Panc1 (cell line): ENCODE measurements around the gene ITGA3. TPM values are rescaled to one million over a fixed set of nuclear protein-coding genes. Genes with fewer than 3 reads are reported as not detected.

Experiments used
- ATAC-seq: fragments of 200-7000 bp; cut with Tn5 transposase; 2 replicates; pipeline ENCODE4 v1.9.1; 2020; ENCODE audit warnings: mild to moderate bottlenecking, moderate library complexity
- BruUV-seq: library from RNA; stranded (reverse); fragments of 400-500 nt; replicated peaks from 2 replicates; lab custom pipeline; 2021; lab: Mats Ljungman, UMichigan
- CTCF ChIA-PET: fragments of 300-600 bp; sonication (Branson Sonifier 250); formaldehyde crosslinking; loops from one replicate; lab custom pipeline; 2022; ENCODE audit warnings: antibody characterized with exemption; lab: Charles Lee
- POLR2A ChIA-PET: fragments of 300-600 bp; sonication (Branson Sonifier 250); formaldehyde crosslinking; loops from one replicate; lab custom pipeline; 2022; ENCODE audit warnings: antibody characterized with exemption; lab: Charles Lee
- DNase-seq: peaks from one replicate; pipeline ENCODE4 v3.0.0-alpha.2; 2010; ENCODE audit warnings: low read depth, low spot score
- H3K27ac ChIP-seq: 2 replicates; pipeline ENCODE4 v1.5.1; 2011; ENCODE audit warnings: mild to moderate bottlenecking, low read length, inconsistent platforms
- H3K27me3 ChIP-seq: fragments of 200-500 bp; sonication (Bioruptor generic); 2 replicates; pipeline ENCODE4 v1.6.0; 2014; ENCODE audit warnings: low read length, inconsistent platforms; ENCODE audit not compliant: control insufficient read depth, insufficient read depth
- H3K36me3 ChIP-seq: fragments of 200-500 bp; sonication (Bioruptor generic); 2 replicates; pipeline ENCODE4 v1.5.1; 2014; ENCODE audit warnings: inconsistent platforms, mild to moderate bottlenecking, low read length, moderate library complexity; ENCODE audit not compliant: control insufficient read depth, insufficient read depth
- H3K4me1 ChIP-seq: 2 replicates; pipeline ENCODE4 v1.5.1; 2011; ENCODE audit warnings: inconsistent platforms, mild to moderate bottlenecking, low read length, moderate library complexity; ENCODE audit not compliant: control insufficient read depth, insufficient read depth
- H3K4me3 ChIP-seq, 2 experiments: 2 replicates each; pipeline ENCODE4 v1.5.1; 2011 to 2012; ENCODE audit warnings: low read depth in 2 of 2, low read length in 2 of 2, mild to moderate bottlenecking in 2 of 2, inconsistent platforms in 1 of 2, moderate library complexity in 1 of 2
- H3K9me3 ChIP-seq: fragments of 200-500 bp; sonication (Bioruptor generic); 2 replicates; pipeline ENCODE4 v1.5.1; 2014; ENCODE audit warnings: low read depth, mild to moderate bottlenecking, inconsistent platforms, low read length, moderate library complexity; ENCODE audit not compliant: control insufficient read depth, insufficient read depth
- POLR2AphosphoS5 ChIP-seq: IDR thresholded peaks from 2 replicates; pipeline ENCODE4 v1.6.1; 2012; ENCODE audit warnings: mild to moderate bottlenecking, low read depth, low read length, moderate library complexity
- SIN3A ChIP-seq: IDR thresholded peaks from 2 replicates; pipeline ENCODE4 v1.6.1; 2012; ENCODE audit warnings: low read depth, mild to moderate bottlenecking, low read length, moderate library complexity, borderline replicate concordance; ENCODE audit not compliant: insufficient read depth
- TCF7L2 ChIP-seq: IDR thresholded peaks from 2 replicates; pipeline ENCODE4 v1.6.1; 2011; ENCODE audit warnings: mild to moderate bottlenecking, low read depth, low read length, inconsistent platforms
- in situ Hi-C: cut with HindIII; loops from 2 replicates; pipeline ENCODE4 v1.10.0; 2016; ENCODE audit warnings: low sequenced_read_pairs, low pct_unique_long_range_greater_than_20kb
- intact Hi-C: fragments of 100-400 bp; cut with micrococcal nuclease; formaldehyde crosslinking; loops from one replicate; pipeline ENCODE4 v1.10.0; 2022; ENCODE audit not compliant: unreplicated experiment
- total RNA-seq: library from RNA; stranded (reverse); gene quantifications from one replicate; pipeline ENCODE4 v1.2.1, GENCODE V29; 2021; ENCODE audit not compliant: unreplicated experiment
- TF ChIP-seq, protein P1 (sequence below), 2 experiments: IDR thresholded peaks; 2 replicates each; pipeline ENCODE4 v1.6.1; 2011 to 2012; ENCODE audit warnings: low read depth in 2 of 2, control low read depth in 1 of 2, low read length in 1 of 2, mild to moderate bottlenecking in 1 of 2, moderate library complexity in 1 of 2; ENCODE audit not compliant: insufficient read depth in 1 of 2
- TF ChIP-seq, protein P2 (sequence below): fragments of 450-650 bp; IDR thresholded peaks from 2 replicates; pipeline ENCODE4 v1.5.1; 2017; ENCODE audit warnings: mild to moderate bottlenecking

The ITGA3 gene
- total RNA-seq, 1 experiment from 2014 or later: 439 TPM

DNA sequence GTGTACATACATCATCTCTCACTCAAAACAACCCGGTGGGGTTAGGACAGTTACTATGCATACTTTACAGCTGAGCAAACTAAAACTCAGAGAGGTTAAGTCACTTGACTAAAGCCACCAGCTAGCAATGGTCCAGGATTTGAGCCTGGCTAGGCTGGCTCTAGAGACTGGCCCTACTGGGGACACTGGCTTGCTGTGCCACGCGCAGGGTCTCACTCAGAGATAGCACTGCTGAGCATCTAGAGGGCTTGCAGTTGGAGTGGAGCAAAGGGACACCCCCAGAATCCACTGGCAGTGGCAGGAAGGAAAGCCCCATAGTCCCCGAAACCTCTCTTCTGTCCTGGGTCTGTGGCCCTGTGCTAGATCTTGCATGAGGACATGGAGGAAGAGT is 62.9 kb downstream of the ITGA3 start:
- ATAC-seq: no peak
- Histone ChIP-seq H3K4me3 (no peak overlapping the region), H3K4me1 (peaks cover 3% of the 10 kb centered on the region; the same call in 1 of the 2 replicates), H3K27ac (no peak overlapping the region), H3K36me3 (no peaks in the 10 kb centered on the region), H3K27me3 (no peaks in the 10 kb centered on the region), H3K9me3 (no peaks in the 10 kb centered on the region)
- intact Hi-C loops: no loop called here
- no peak for TF ChIP-seq SIN3A
- no peak for TF ChIP-seq TCF7L2
- no peak for TF ChIP-seq POLR2AphosphoS5
- TF ChIP-seq, protein P1, sequence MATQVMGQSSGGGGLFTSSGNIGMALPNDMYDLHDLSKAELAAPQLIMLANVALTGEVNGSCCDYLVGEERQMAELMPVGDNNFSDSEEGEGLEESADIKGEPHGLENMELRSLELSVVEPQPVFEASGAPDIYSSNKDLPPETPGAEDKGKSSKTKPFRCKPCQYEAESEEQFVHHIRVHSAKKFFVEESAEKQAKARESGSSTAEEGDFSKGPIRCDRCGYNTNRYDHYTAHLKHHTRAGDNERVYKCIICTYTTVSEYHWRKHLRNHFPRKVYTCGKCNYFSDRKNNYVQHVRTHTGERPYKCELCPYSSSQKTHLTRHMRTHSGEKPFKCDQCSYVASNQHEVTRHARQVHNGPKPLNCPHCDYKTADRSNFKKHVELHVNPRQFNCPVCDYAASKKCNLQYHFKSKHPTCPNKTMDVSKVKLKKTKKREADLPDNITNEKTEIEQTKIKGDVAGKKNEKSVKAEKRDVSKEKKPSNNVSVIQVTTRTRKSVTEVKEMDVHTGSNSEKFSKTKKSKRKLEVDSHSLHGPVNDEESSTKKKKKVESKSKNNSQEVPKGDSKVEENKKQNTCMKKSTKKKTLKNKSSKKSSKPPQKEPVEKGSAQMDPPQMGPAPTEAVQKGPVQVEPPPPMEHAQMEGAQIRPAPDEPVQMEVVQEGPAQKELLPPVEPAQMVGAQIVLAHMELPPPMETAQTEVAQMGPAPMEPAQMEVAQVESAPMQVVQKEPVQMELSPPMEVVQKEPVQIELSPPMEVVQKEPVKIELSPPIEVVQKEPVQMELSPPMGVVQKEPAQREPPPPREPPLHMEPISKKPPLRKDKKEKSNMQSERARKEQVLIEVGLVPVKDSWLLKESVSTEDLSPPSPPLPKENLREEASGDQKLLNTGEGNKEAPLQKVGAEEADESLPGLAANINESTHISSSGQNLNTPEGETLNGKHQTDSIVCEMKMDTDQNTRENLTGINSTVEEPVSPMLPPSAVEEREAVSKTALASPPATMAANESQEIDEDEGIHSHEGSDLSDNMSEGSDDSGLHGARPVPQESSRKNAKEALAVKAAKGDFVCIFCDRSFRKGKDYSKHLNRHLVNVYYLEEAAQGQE (IDR thresholded peaks at IDR 0.05; ENCODE audit: insufficient read depth in 1 of 2, low read depth in 2 of 2, low read length in 1 of 2): no peak
- TF ChIP-seq, protein P2, sequence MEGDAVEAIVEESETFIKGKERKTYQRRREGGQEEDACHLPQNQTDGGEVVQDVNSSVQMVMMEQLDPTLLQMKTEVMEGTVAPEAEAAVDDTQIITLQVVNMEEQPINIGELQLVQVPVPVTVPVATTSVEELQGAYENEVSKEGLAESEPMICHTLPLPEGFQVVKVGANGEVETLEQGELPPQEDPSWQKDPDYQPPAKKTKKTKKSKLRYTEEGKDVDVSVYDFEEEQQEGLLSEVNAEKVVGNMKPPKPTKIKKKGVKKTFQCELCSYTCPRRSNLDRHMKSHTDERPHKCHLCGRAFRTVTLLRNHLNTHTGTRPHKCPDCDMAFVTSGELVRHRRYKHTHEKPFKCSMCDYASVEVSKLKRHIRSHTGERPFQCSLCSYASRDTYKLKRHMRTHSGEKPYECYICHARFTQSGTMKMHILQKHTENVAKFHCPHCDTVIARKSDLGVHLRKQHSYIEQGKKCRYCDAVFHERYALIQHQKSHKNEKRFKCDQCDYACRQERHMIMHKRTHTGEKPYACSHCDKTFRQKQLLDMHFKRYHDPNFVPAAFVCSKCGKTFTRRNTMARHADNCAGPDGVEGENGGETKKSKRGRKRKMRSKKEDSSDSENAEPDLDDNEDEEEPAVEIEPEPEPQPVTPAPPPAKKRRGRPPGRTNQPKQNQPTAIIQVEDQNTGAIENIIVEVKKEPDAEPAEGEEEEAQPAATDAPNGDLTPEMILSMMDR: no peak
- DNase-seq: no peak
- ChIA-PET CTCF (interaction anchor here (0.6 to 1.0 kb wide), 3 partner anchors 22 to 33 kb away, joined by 3 to 11 read pairs (median 5); no protein-coding TSS in a partner anchor), POLR2A (no interaction called here)
- in situ Hi-C loops: no loop called here
- no TSS peak for BruUV-seq

DNA sequence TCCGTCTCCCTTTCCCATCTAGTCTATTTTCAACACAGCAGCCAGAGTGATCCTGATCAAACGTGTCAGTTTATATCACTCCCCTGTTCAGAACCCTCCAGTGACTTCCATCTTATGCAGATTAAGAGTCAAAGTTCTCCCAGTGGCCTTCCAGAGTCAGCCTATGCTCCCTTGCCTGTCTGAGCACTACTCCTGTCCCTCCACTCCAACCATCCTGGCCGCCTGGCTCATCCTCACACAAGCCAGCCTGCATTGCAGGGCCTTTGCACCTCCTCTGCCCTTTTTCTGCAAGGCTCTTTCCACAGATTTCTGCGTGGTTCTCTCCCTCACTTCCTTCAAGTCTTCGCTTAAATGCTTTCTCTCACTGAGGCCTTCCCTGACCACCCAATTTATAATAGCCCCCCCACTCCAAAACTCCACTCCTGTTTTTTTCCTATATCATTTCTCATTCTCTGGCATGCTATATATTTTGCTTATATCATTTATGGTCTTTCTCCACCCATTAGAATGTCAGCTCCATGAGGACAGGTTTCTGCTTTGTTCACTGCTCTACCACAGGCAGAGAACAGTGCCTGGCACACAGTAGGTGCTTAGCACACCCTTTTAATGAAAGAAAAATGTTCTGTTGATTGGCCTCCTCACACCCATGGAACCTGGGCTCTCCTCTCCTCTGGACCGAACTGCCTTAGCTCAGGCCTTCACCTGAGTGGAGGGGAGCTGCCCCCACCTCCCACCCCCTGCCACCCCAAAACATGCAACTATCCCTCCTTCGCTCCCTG is 64.8 kb downstream of the ITGA3 start:
- Histone ChIP-seq H3K27me3 (no peaks in the 10 kb centered on the region), H3K36me3 (no peaks in the 10 kb centered on the region), H3K4me3 (no peak overlapping the region), H3K27ac (no peak overlapping the region), H3K9me3 (no peaks in the 10 kb centered on the region), H3K4me1 (peaks cover 6% of the 10 kb centered on the region; the same call in 1 of the 2 replicates)
- in situ Hi-C loops (no loop called here), intact Hi-C loops (no loop called here)
- ChIA-PET CTCF (no interaction called here), POLR2A (interaction anchor here (0.7 kb wide), 1 partner anchor 20 kb away, joined by 9 read pairs; no protein-coding TSS in a partner anchor)
- no TSS peak for BruUV-seq
- ATAC-seq: no peak
- no peak for TF ChIP-seq SIN3A
- TF ChIP-seq TCF7L2: no peak
- no peak for TF ChIP-seq POLR2AphosphoS5
- TF ChIP-seq, protein P1 (IDR thresholded peaks at IDR 0.05; ENCODE audit: insufficient read depth in 1 of 2, low read depth in 2 of 2, low read length in 1 of 2): no peak
- TF ChIP-seq, protein P2: no peak
- DNase-seq: no peak
